Measurements from ENCODE around the gene KANSL1. TPM values are rescaled to one million over a fixed set of nuclear protein-coding genes. Genes with fewer than 3 reads are reported as not detected.
"Not testable (repeated sequence)": the region's sequence is repeated elsewhere in the genome, so short reads cannot be mapped to it uniquely, and the experiment has no call there.

Gene KANSL1
- total RNA-seq, 2 donors from 2014 or later = 60.0 to 72.3 TPM

DNA sequence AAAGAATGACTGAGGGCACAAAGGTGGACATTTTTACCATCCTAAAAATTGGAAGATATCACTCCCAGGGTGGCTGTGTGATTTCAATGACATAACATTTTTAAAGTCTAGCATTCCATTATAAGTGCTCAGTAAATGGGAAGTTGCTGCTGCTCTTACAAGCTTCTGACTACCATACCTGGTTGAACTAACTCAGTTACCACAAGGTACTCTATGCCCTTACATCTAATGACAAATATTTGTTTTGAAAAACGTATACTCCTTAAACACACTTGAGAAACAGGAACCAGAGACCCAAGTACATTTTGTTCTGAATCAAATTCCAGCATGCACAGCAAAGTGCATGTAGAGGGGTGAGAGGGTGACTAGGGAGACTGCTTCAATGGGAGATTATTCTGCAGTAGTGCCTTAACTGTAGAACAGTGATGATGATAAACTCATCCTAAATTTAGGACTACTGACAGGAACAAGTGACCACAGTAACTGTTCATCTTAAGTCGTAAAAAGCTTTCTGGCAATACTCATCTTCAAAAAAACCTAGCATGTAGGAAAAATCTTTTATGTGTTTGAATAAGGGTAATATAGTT, 83.5 kb downstream of the KANSL1 start:
- Histone ChIP-seq H3K4me3 (no peak overlapping the region), H3K27me3 (no peaks in the 10 kb centered on the region), H3K27ac (no peak overlapping the region), H3K4me1 (peaks cover 17% of the 10 kb centered on the region), H3K9me3 (no peaks in the 10 kb centered on the region), H3K9ac (ENCODE audit: low read depth in 2 of 2, low read length in 2 of 2) (no peak overlapping the region), H3K36me3 (no peaks in the 10 kb centered on the region)
- DNase-seq = no peak
- TF ChIP-seq, protein P1, sequence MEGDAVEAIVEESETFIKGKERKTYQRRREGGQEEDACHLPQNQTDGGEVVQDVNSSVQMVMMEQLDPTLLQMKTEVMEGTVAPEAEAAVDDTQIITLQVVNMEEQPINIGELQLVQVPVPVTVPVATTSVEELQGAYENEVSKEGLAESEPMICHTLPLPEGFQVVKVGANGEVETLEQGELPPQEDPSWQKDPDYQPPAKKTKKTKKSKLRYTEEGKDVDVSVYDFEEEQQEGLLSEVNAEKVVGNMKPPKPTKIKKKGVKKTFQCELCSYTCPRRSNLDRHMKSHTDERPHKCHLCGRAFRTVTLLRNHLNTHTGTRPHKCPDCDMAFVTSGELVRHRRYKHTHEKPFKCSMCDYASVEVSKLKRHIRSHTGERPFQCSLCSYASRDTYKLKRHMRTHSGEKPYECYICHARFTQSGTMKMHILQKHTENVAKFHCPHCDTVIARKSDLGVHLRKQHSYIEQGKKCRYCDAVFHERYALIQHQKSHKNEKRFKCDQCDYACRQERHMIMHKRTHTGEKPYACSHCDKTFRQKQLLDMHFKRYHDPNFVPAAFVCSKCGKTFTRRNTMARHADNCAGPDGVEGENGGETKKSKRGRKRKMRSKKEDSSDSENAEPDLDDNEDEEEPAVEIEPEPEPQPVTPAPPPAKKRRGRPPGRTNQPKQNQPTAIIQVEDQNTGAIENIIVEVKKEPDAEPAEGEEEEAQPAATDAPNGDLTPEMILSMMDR (IDR thresholded peaks at IDR 0.05) = no peak
- intact Hi-C loops (cut with DNase I) = no loop called here

DNA sequence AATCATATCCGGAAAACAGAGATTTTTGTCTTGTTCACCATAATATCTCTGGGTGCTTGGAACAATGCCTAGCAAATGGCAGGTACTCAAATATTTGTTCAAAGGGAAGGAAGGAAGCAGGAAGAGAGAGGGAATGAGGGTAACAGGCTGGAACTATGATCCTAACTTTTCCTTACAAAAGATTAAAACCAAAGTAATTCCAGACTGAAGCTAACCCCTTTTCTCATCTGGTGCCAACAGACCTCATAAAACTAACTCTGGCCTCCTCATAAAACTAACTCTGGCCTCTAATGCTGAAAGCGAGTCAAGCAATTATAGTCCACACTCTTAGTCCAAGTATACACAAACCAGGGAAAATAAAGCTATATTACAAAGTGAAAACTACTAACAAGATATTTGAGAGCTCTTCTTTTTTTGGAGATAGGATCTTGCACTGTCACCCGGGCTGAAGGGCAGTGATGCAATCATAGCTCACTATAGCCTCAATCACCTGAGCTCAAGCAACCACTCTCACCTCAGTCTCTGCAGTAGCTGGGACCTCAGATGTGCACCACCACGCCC, 84.6 kb downstream of the KANSL1 start:
- Histone ChIP-seq H3K27ac (no peak overlapping the region), H3K9ac (ENCODE audit: low read depth in 2 of 2, low read length in 2 of 2) (no peak overlapping the region), H3K9me3 (no peaks in the 10 kb centered on the region), H3K4me1 (peaks cover 17% of the 10 kb centered on the region), H3K4me3 (no peak overlapping the region), H3K36me3 (no peaks in the 10 kb centered on the region), H3K27me3 (no peaks in the 10 kb centered on the region)
- intact Hi-C loops (cut with DNase I) = no loop called here
- DNase-seq = peak; percentile 66
- TF ChIP-seq, protein P1 (IDR thresholded peaks at IDR 0.05) = no peak

DNA sequence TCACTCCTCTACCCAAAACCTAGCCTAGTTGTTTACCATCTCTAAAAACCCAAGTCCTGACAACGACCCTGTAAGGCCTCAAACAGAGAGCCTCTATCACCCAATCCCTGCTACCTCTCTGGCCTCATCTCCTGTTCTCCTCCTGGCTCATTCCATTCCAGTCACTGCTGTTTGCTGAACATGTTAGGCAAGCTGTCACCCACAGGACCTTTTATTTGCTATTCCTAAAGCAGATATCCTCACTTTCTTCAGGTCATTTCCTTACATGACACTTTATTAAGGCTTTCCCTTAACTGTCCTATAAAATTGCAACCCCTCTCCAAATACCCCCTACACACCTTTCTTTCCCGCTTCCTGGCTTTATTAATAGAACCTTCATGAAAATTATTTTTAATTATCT, 85.1 kb downstream of the KANSL1 start:
- no peaks in the 10 kb centered on the region for H3K36me3 ChIP-seq
- H3K4me1 ChIP-seq = peaks cover 17% of the 10 kb centered on the region
- H3K4me3 ChIP-seq = no peak overlapping the region
- DNase-seq = no peak
- TF ChIP-seq, protein P1 (IDR thresholded peaks at IDR 0.05) = no peak
- no peaks in the 10 kb centered on the region for H3K9me3 ChIP-seq
- intact Hi-C loops (cut with DNase I) = no loop called here
- no peaks in the 10 kb centered on the region for H3K27me3 ChIP-seq
- H3K9ac ChIP-seq (ENCODE audit: low read depth in 2 of 2, low read length in 2 of 2) = no peak overlapping the region
- no peak overlapping the region for H3K27ac ChIP-seq

DNA sequence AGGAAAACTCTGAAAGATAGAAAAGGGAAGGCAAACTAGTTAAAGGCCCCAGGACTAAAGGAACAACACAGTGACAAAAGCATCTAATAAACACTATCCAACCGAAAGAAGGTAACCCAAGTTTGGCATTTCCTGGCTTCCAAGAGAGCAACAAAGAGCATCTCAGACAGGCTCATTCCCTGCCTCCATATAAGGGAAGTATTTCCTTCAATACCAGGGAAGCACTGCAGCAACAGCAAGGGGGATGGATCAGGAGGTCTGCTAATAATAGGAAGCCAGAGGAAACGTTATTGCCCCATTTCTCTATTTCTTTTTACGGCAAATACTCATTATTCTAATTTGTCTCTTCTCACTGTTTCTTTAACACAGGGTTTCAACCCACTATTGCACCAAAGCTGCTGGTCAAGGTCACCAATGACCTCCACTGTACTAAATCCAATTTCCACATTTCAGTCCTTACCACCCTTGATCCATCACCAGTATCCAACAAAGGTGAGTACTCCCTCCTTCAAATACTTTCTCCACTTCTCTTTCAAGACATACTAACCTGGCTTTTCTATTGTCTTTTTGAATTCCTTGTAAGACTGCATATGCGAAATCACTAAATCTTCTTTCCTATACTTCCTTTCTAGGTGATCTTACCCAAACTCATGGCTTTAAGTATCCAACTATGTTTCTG, 86.1 kb downstream of the KANSL1 start:
- peaks cover 17% of the 10 kb centered on the region for H3K4me1 ChIP-seq

DNA sequence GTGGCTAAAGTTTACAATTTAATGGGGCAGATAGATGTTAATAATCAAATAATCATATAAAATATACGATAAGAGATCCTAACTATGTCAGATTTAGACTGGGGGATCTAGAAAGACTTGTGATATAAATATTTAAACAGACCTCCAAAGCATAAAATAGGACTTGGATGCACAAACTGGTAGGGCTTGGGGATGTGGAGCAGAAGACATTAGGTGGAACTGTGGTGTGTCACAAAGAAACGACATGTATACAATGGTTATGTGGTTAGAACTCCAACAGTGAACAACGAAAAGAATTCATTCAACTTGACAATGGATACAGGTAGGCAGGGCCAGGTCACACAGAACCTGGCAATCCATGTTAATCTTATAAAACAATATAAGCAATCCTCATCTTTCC, 90.4 kb downstream of the KANSL1 start:
- H3K36me3 ChIP-seq; intact Hi-C loops (cut with DNase I); H3K9me3 ChIP-seq; H3K9ac ChIP-seq (ENCODE audit: low read depth in 2 of 2, low read length in 2 of 2); H3K27me3 ChIP-seq; DNase-seq; H3K4me1 ChIP-seq; H3K4me3 ChIP-seq; H3K27ac ChIP-seq: not testable (repeated sequence)

More for the DNA sequence above, 86.1 kb downstream of the KANSL1 start:
- TF ChIP-seq, protein P1 (IDR thresholded peaks at IDR 0.05) = no peak
- Histone ChIP-seq H3K27me3 (no peaks in the 10 kb centered on the region), H3K9ac (ENCODE audit: low read depth in 2 of 2, low read length in 2 of 2) (no peak overlapping the region), H3K9me3 (no peaks in the 10 kb centered on the region), H3K27ac (no peak overlapping the region), H3K4me3 (no peak overlapping the region), H3K36me3 (no peaks in the 10 kb centered on the region)
- intact Hi-C loops (cut with DNase I) = no loop called here
- DNase-seq = no peak

DNA sequence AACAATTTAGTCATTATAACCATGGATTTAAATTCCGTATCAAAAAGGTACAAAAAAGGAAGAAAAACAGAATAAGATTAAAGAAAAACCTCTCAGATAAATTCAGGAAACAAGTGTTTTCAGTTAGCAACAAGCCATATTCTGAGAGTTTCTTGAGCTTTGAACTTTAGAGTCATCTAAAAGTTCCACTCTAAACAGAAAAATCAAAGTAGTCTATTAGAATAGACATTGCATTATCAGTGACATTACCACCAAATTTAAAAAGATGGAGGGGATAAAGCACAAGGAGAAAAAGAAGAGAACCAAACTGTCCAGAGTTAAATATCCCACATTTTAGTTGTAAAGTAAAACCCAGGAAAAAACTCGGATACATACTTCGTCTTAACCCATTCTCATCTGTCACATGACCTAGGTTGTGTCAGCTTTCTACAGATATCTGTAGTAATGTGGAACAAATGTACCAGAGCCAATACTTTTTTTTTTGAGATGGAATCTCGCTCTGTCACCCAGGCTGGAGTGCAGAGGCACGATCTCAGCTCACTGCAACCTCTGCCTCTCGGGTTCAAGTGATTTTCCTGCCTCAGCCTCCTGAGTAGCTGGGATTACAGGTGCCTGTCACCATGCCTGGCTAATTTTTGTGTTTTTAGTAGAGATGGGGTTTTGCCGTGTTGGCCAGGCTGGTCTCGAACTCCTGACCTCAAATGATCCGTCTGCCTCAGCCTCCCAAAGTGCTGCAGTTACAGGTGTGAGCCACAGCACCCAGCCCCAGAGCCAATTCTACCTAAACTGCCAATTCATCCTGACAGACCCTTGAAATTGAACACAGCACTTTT, 91.2 kb downstream of the KANSL1 start:
- DNase-seq; H3K36me3 ChIP-seq; H3K9ac ChIP-seq (ENCODE audit: low read depth in 2 of 2, low read length in 2 of 2); H3K4me3 ChIP-seq; intact Hi-C loops (cut with DNase I); H3K9me3 ChIP-seq; H3K27me3 ChIP-seq; H3K4me1 ChIP-seq; H3K27ac ChIP-seq: not testable (repeated sequence)
